ENCODE measurements around the gene TEX54. TPM values are rescaled to one million over a fixed set of nuclear protein-coding genes. Genes with fewer than 3 reads are reported as not detected.

The TEX54 gene
- total RNA-seq, 2 experiments from 2014 or later = 1.0 TPM; not detected in 1

GRCh38 chr11:62839050-62839945, 6.7 kb upstream of the TEX54 start, which contains the start of gene WDR74:
Gene WDR74 (minus strand): TSS chr11:62839590. CDS start chr11:62839570, 20 bp downstream.
- TSS peak; percentile 42 for BruUV-seq (replicated peaks)
- H4K20me1 ChIP-seq (ENCODE audit: insufficient read depth, low read length) = no peaks in the 10 kb centered on the region; the same call in none of the 2 replicates
- TF ChIP-seq CTCF (conservative IDR thresholded peaks at IDR 0.05; ENCODE audit: low read length) (no peak), EZH2phosphoT487 (IDR thresholded peaks at IDR 0.05; ENCODE audit: borderline replicate concordance, low read depth, low read length) (no peak)
- POLR2A ChIA-PET = interaction anchor here (1.4 to 3.0 kb wide), 3 partner anchors 12 to 23 kb away, joined by 4 to 70 read pairs (median 15); no protein-coding TSS in a partner anchor
- H2AFZ ChIP-seq (ENCODE audit: low read length) = peak within 1 kb of the TSS; percentile 78
- H3K36me3 ChIP-seq (ENCODE audit: insufficient read depth, low read length) = peaks cover 41% of the 10 kb centered on the region
- peak within 1 kb of the TSS; percentile 97 for H3K4me2 ChIP-seq (ENCODE audit: low read length)
- H3K27ac ChIP-seq (ENCODE audit: low read depth, low read length, poor library complexity, severe bottlenecking) = peak within 1 kb of the TSS; percentile 90
- no peaks in the 10 kb centered on the region for H3K9me2 ChIP-seq (ENCODE audit: insufficient read depth, low read length)
- H3K4me1 ChIP-seq (ENCODE audit: insufficient read depth, low read length, poor library complexity, severe bottlenecking) = peaks cover 29% of the 10 kb centered on the region
- H3K79me2 ChIP-seq (ENCODE audit: insufficient read depth, low read depth, low read length) = peaks cover 35% of the 10 kb centered on the region
- no peaks in the 10 kb centered on the region for H3K9me3 ChIP-seq (ENCODE audit: low read length)
- intact Hi-C loops (cut with micrococcal nuclease; ENCODE audit: unreplicated experiment) = loop anchor here (1.0 to 10.0 kb wide), 3 partner anchors 34 to 244 kb away; partner anchors contain the start of genes NXF1 and TUT1
- peak within 1 kb of the TSS; percentile 94 for H3K4me3 ChIP-seq (ENCODE audit: low read depth, low read length, poor library complexity, severe bottlenecking)
- DNase-seq (ENCODE audit: low spot score) = peak; percentile 96
- CTCF ChIA-PET (ENCODE audit: unreplicated experiment) = no interaction called here

- H3K36me3 ChIP-seq (ENCODE audit: insufficient read depth, low read length) = peaks cover 56% of the 10 kb centered on the region
- H3K4me3 ChIP-seq (ENCODE audit: low read depth, low read length, poor library complexity, severe bottlenecking) = no peak overlapping the region
- H3K4me2 ChIP-seq (ENCODE audit: low read length) = no peak overlapping the region
- ChIA-PET POLR2A (no interaction called here), CTCF (ENCODE audit: unreplicated experiment) (no interaction called here)
- H2AFZ ChIP-seq (ENCODE audit: low read length) = no peak overlapping the region
- intact Hi-C loops (cut with micrococcal nuclease; ENCODE audit: unreplicated experiment) = loop anchor here (10.0 kb wide), 1 partner anchor 241 kb away; the partner anchor contains the start of gene TUT1
- no peaks in the 10 kb centered on the region for H3K9me3 ChIP-seq (ENCODE audit: low read length)
- H3K9me2 ChIP-seq (ENCODE audit: insufficient read depth, low read length) = no peaks in the 10 kb centered on the region
- peaks cover 26% of the 10 kb centered on the region for H3K4me1 ChIP-seq (ENCODE audit: insufficient read depth, low read length, poor library complexity, severe bottlenecking)
- TF ChIP-seq EZH2phosphoT487 (IDR thresholded peaks at IDR 0.05; ENCODE audit: borderline replicate concordance, low read depth, low read length) (no peak), CTCF (conservative IDR thresholded peaks at IDR 0.05; ENCODE audit: low read length) (no peak)
- no TSS peak for BruUV-seq (replicated peaks)
- H3K27ac ChIP-seq (ENCODE audit: low read depth, low read length, poor library complexity, severe bottlenecking) = no peak overlapping the region
- peaks cover 45% of the 10 kb centered on the region for H3K79me2 ChIP-seq (ENCODE audit: insufficient read depth, low read depth, low read length)
- no peaks in the 10 kb centered on the region; the same call in none of the 2 replicates for H4K20me1 ChIP-seq (ENCODE audit: insufficient read depth, low read length)
- no peak for DNase-seq (ENCODE audit: low spot score)
Measured at GRCh38 chr11:62835336-62835735, 2.7 kb upstream of the TEX54 start.

Data from OCI-LY7 (cell line).